MM.1S (cell line): ENCODE results near the gene ST8SIA3.

Experiments used
- CTCF ChIP-seq: fragments of 300-600 bp; sonication (generic); IDR thresholded peaks from 2 replicates; pipeline ENCODE4 v1.5.1; 2016; ENCODE audit warnings: antibody characterized with exemption, low read length, mixed read lengths
- EZH2 ChIP-seq: fragments of 300-600 bp; sonication (generic); optimal IDR thresholded peaks from 2 replicates; pipeline ENCODE3; 2017; ENCODE audit warnings: low read depth, mild to moderate bottlenecking, antibody characterized with exemption, low read length, mixed read lengths

- no peak for TF ChIP-seq EZH2
- no peak for TF ChIP-seq CTCF
Measured at GRCh38 chr18:57334383-57334782, 18.0 kb upstream of the ST8SIA3 start.
